ENCODE measurements around the gene CCND2. TPM values are rescaled to one million over a fixed set of nuclear protein-coding genes. Genes with fewer than 3 reads are reported as not detected.

The CCND2 gene
- total and polyA plus RNA-seq, 2 of the 8 experiments (the other 6 are each of a cell fraction or from before 2014, with no cell fraction given) = 41.7 to 223 TPM

- CTCF ChIA-PET (ENCODE audit: partially characterized antibody) = interaction anchor here (0.6 to 3.4 kb wide), 25 partner anchors 9 to 400 kb away, joined by 3 to 20 read pairs (median 4); no protein-coding TSS in a partner anchor
- Histone ChIP-seq H3K9me3 (ENCODE audit: insufficient read depth in 2 of 2, low read depth in 1 of 2, low read length in 1 of 2) (no peaks in the 10 kb centered on the region), H3K4me2 (ENCODE audit: insufficient read depth in 1 of 2, low read depth in 2 of 2, low read length in 2 of 2) (no peak overlapping the region), H2BK12ac (ENCODE audit: low read depth, low read length) (no peak overlapping the region), H3K4ac (replicated peaks; ENCODE audit: insufficient read length, low read depth, low read length) (no peak overlapping the region), H4K20me1 (replicated peaks in 1 of 2; ENCODE audit: control insufficient read depth in 1 of 2, insufficient read depth in 2 of 2, low read length in 2 of 2) (peaks cover 37 to 68% of the 10 kb centered on the region in 2 experiments), H3K56ac (replicated peaks; ENCODE audit: insufficient read length, low read depth, low read length) (no peak overlapping the region), H2BK20ac (ENCODE audit: low read length) (no peak overlapping the region), H3K79me2 (ENCODE audit: control insufficient read depth in 1 of 2, insufficient read depth in 2 of 2, low read length in 2 of 2) (peaks cover 0 to 96% of the 10 kb centered on the region in 2 experiments; a peak in 3 of 4 replicates), H3K79me1 (ENCODE audit: low read depth, low read length) (peaks cover 33% of the 10 kb centered on the region), H4K5ac (ENCODE audit: insufficient read length, low read depth, low read length) (no peak overlapping the region), H3K9ac (replicated peaks in 1 of 4; ENCODE audit: extremely low read depth in 1 of 4, low read depth in 3 of 4, low read length in 3 of 4) (no peak overlapping the region), H3K18ac (ENCODE audit: extremely low read depth, low read length) (no peak overlapping the region), H2AK5ac (ENCODE audit: low read depth, low read length) (no peak overlapping the region), H2BK15ac (ENCODE audit: low read length) (no peak overlapping the region), H3K14ac (ENCODE audit: insufficient read length) (no peak overlapping the region), H3K36me3 (ENCODE audit: control insufficient read depth in 2 of 4, insufficient read depth in 4 of 4, low read length in 3 of 4) (peaks cover 54 to 100% (median 90%) of the 10 kb centered on the region in 4 experiments), H2AFZ (ENCODE audit: low read length) (no peak overlapping the region), H4K91ac (replicated peaks; ENCODE audit: insufficient read length, low read length) (no peak overlapping the region), H3K23me2 (ENCODE audit: low read depth, low read length) (no peaks in the 10 kb centered on the region), H3K27me3 (replicated peaks in 1 of 4; ENCODE audit: control insufficient read depth in 3 of 4, extremely low read depth in 1 of 4, insufficient read depth in 3 of 4, low read length in 3 of 4) (no peaks in the 10 kb centered on the region), H3K4me1 (replicated peaks in 1 of 4; ENCODE audit: control insufficient read depth in 3 of 4, insufficient read depth in 4 of 4, low read length in 3 of 4) (peaks cover 0 to 3% (median 0%) of the 10 kb centered on the region in 4 experiments; a peak in 4 of 7 replicates), H4K8ac (ENCODE audit: extremely low read depth, insufficient read depth, low read length) (no peak overlapping the region), H3K4me3 (ENCODE audit: extremely low read depth in 1 of 4, insufficient read depth in 2 of 4, low read depth in 3 of 4, low read length in 4 of 4) (no peak overlapping the region), H3K23ac (ENCODE audit: insufficient read length) (no peak overlapping the region), H2BK120ac (replicated peaks; ENCODE audit: low read depth, low read length) (no peak overlapping the region), H2BK5ac (ENCODE audit: low read depth, low read length) (no peak overlapping the region), H3K27ac (ENCODE audit: low read depth, low read length) (no peak overlapping the region)
- 91% methylated on average over 12 of the region's 12 CpGs; no CpG with 5 or more reads in 1 of the 2 experiments for WGBS, 2 experiments (ENCODE audit: extremely low coverage in 1 of 2, insufficient coverage in 1 of 2, insufficient read length in 1 of 2, insufficient replicate concordance in 2 of 2, low coverage in 1 of 2, low lambda C conversion rate in 2 of 2, missing lambda C conversion rate in 1 of 2)
- POLR2A ChIA-PET (ENCODE audit: partially characterized antibody) = interaction anchor here (0.7 to 29.3 kb wide), 12 partner anchors 8 to 417 kb away, joined by 3 to 531 read pairs (median 4); partner anchors contain the start of gene CCND2
- DNase-seq (ENCODE audit: low read depth in 1 of 2, low spot score in 2 of 2) (no peak), FAIRE-seq (no peak)
- no peak for TF ChIP-seq SIRT6 (IDR thresholded peaks at IDR 0.05; ENCODE audit: low read length)
- TF ChIP-seq POLR2AphosphoS5 (IDR thresholded peaks at IDR 0.05; ENCODE audit: low read depth, low read length) = peak; percentile 54; the same call in 1 of the 2 replicates
Observed at GRCh38 chr12:4283512-4284255, 10.1 kb downstream of the CCND2 start.
